Stimulated activated CD4-positive, alpha-beta T cell treated with anti-CD3 and anti-CD28 coated beads, Interleukin-15, amount 100 ng/mL, for 48 hours (primary cell): ENCODE results near the gene DYNC2LI1.
"Not testable (repeated sequence)": the region's sequence is repeated elsewhere in the genome, so short reads cannot be mapped to it uniquely, and the experiment has no call there.

Experiments used
- DNase-seq, 2 donors: peaks; one replicate each; pipeline ENCODE4 v3.0.0-alpha.2; 2020; ENCODE audit warnings: low read depth in 2 of 2

The DYNC2LI1 gene

GRCh38 chr2:43773876-43774613 lies at the start of gene DYNC2LI1:
Gene DYNC2LI1, plus strand, starts transcription at chr2:43774039. Its CDS starts 100 bp downstream, at chr2:43774139.
- DNase-seq, result peak; percentile 77 to 78

DNA sequence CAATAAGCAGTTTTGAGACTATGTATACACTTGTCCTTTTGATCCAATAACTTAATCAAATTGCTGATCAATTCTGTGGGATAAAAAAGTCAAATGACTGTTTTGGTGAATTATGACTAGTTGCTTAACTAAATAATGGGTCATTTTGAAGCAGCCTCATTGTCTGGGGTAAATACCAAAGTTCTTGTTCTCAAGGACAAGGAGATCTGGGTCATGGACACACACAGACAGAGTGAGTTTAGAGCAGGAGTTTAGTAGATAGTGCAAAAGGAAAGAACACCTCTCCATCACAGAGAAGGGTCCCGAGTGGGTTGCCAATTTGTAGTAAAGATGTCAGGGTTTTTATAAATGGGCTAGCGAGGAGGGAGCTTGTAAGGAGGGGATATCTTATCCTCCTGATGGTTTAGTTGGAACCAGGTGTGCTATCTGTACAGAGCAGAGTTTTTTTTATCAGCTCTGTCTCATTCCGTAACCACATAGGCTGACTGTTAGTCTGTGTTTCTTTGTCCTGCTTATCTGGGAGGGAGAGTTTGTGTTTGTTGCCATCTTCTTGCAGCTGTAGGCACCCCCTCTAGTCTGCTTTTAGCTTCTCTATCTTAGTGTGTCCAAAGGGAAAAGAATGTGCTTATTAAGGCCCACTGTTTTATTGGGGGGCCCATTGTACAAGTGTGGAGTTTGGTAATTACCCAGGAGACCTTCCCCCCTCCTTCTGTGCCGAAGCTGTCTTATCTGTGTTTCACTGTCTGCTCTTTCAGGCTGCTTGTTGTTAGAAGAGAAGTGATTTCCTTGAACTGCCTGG lies 48.9 kb upstream of the DYNC2LI1 start:
- no peak for DNase-seq

DNA sequence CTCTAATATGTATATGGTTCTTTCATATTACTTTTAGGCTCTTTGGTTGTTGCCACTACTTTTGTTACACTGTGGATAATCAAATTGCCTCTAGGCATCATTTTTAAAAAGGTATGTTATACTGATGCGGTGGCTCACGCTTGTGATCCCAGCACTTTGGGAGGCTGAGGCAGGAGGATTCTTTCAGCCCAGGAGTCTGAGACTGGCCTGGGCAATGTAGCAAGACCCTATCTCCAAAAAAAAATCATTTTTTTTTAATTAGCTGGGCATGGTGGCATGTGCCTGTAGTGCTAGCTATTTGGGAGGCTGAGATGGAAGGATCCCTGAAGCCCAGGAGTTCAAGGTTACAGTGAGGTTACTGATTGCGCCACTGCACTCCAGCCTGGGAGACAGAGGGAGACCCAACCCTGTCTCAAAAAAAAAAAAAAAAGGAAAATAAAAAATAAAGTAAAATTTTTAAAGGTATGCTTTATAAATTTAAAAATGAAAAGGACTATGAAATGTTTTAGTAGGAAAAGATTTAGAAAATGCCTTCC lies 48.1 kb upstream of the DYNC2LI1 start:
- no peak for DNase-seq

DNA sequence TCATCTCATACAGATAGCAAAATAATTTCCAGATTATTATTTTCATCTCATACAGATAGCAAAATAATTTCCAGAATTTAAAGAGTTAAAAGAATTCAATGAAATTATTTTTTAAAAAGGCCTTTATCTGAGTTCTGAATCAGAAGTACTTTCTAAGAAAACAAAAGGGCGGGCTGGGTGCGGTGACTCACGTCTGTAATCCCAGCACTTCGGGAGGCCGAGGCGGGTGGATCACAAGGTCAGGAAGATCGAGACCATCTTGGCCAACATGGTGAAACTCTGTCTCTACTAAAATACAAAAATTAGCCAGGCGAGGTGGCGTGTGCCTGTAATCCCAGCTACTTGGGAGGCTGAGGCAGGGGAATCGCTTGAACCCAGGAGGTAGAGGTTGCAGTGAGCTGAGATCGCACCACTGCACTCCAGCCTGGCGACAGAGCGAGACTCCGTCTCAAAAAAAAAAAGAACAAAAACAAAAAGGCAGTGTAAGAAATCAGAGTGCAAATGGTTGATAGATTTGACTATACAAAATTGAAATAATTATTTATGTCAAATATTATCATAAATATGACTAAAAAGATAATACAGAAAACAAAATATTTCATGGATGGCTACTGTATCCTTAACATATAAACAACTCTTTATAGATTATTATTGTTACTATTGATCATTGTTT lies 46.7 kb upstream of the DYNC2LI1 start:
- DNase-seq, result not testable (repeated sequence)

DNA sequence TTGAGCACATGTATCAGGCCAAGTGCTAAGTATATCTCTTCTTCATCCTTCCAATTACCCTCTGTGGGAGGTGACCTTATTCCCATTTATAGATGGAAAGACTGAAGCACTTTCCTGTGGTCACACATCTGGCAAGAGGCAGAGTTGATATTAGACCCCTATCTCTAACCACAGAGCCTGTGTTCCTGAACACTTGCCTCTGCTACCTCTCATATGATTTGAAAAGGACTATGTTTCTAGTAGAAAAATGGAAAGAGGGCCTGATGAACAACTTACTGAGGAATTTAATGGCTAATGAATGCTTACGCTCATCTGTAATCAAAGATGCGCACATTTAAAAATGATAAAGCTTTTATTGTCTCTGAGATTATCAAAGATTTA lies 46.2 kb upstream of the DYNC2LI1 start:
- DNase-seq, result no peak

- DNase-seq, result no peak
Observed at GRCh38 chr2:43729491-43730174, 44.2 kb upstream of the DYNC2LI1 start.

DNA sequence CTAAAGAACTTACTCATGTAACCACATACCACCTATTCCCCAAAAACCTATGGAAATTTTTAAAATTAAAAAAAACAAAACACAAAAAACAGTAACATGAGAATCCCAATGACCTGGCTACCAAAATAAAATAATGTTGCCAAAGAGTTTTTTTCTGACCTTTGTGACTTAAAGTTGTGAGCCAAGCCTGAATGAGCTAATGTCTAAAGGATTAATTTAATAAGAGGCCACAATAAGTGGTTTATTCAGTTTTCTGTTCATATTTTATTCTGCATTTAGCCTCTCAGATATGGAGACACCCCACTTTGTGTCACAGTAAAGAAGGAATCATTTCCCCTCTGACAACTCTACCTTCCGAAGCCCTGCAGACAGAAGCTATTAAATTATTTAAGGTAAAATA lies 42.6 kb upstream of the DYNC2LI1 start:
- no peak for DNase-seq

DNA sequence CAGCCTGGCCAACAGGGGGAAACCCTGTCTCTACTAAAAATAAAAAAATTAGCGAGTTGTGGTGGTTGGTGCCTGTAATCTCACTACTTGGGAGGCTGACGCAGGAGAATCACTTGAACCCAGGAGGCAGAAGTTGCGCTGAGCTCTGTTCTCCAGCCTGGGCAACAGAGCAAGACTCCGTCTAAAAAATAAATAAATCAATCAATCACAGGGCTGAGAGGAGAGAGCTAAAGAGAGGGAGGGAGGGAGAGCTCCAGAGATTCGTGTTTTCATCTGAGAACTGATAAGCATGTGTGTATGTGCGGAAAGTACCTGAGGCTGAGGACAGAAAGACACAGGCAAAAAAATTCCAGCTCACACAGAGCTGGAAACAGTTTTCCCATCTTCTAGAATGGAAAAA lies 37.2 kb upstream of the DYNC2LI1 start:
- DNase-seq, result no peak

GRCh38 chr2:43737097-43737854 lies 36.6 kb upstream of the DYNC2LI1 start:
- DNase-seq, result no peak

- DNase-seq, result no peak
Observed at GRCh38 chr2:43737855-43738254, 36.0 kb upstream of the DYNC2LI1 start.

DNA sequence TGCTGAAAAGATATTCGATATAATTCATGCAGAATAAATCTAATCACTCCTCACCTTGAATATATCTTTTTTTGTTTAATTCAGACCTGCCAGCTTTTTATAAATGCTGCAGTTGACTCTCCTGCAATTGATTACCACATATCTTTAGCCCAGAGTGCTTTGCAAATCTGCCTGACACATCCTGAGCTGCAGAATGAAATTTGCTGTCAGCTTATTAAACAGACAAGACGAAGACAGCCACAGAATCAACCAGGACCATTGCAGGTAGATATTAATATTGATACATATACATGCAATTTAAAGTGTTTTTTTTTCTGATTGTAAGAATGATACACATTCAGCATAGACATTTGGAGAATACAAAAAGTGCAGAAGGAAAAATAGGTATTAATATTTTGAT lies 35.6 kb upstream of the DYNC2LI1 start:
- DNase-seq, result no peak

- DNase-seq, result no peak
Observed at GRCh38 chr2:43743706-43744105, 30.1 kb upstream of the DYNC2LI1 start.

DNA sequence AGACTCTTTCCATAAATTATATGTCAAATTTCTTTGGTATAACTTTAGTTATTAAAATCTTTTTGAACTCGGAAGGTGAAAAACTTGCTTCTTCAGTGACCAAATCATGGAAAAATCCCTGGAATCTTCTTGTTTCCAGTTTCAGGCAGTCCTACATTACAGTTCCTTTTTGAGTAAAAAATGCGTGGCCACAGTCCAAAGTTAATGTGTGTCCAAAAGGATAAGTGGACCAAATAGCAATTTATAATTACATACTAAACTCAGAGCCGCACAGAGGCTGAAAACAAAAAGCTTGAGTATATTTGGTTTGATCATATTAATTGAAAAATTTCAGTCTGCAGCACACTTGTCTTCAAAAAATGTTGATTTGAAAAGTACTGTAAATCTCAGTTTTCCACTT lies 28.4 kb upstream of the DYNC2LI1 start:
- DNase-seq, result no peak

DNA sequence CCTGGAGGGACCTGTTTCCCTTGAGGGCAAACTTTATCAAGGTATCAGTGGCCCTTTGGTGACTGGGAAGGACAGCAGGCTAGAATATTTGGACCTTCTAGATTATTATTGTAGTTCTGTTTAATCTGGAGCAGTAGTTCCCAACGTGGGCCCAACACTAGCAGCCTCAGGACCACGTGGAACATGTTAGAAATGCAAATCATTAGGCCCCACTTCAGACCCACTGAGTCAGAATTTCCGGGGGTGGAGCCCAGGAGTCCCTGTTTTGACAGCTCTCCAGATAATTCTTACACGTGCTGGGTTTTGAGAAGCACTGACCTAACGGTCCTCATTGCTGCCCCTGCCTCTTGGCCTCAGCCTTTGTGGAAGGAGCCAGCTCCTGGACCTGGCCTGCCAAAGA lies 25.5 kb upstream of the DYNC2LI1 start:
- DNase-seq, result peak; percentile 14 to 17

- DNase-seq, result no peak
Observed at GRCh38 chr2:43749583-43749982, 24.3 kb upstream of the DYNC2LI1 start.

GRCh38 chr2:43751476-43751990 lies 22.3 kb upstream of the DYNC2LI1 start:
- DNase-seq, result no peak

DNA sequence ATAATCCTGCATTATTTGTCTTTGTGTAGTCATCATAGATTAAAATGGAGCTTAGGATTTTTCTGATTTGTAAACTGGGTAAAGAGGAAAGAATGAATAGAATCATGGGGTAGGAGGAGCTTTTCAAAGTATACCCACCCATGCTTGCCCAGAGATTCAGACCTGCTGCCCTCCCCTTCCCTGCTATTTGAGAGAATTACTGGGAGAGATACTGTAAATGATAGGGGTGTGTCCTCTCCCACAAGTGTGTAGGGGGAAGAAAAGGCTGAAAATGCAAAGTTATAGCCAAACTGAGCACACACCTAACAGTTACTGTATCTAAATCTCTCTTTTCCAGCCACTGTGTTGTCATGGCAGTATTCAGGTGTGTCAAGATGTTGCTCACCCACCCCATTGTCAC lies 21.5 kb upstream of the DYNC2LI1 start:
- DNase-seq, result no peak

DNA sequence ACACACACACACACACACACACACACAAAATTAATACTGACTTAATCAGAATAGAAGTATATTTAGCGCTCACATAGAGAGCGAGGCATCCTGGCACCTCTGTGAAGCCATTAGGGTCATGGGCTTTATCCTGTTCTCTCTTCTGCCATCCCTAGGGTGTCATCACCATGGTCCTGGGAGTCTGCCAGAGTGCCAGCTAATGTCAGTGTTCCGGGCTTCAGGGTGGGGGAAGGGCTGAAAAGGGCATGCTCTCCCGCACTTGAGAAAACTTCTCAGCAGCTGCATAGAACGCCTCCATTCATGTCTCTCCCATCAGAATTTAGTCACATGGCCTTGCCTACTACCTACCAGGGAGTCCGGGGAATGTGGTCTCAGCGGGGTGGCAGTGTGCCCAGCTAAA lies 19.7 kb upstream of the DYNC2LI1 start:
- DNase-seq, result no peak

GRCh38 chr2:43758739-43759138 lies 15.1 kb upstream of the DYNC2LI1 start:
- no peak for DNase-seq

- DNase-seq, result no peak
Observed at GRCh38 chr2:43759195-43759594, 14.6 kb upstream of the DYNC2LI1 start.

- no peak for DNase-seq
Observed at GRCh38 chr2:43762286-43762685, 11.6 kb upstream of the DYNC2LI1 start.
